CD4-positive, alpha-beta T cell treated with Interferon gamma for 1 hour (primary cell): ENCODE data around the gene NPPB.
"Not testable (repeated sequence)": the region's sequence is repeated elsewhere in the genome, so short reads cannot be mapped to it uniquely, and the experiment has no call there.

Experiments
- DNase-seq: peaks from one replicate; pipeline ENCODE4 v3.0.0-alpha.2; 2020

NPPB gene

DNA sequence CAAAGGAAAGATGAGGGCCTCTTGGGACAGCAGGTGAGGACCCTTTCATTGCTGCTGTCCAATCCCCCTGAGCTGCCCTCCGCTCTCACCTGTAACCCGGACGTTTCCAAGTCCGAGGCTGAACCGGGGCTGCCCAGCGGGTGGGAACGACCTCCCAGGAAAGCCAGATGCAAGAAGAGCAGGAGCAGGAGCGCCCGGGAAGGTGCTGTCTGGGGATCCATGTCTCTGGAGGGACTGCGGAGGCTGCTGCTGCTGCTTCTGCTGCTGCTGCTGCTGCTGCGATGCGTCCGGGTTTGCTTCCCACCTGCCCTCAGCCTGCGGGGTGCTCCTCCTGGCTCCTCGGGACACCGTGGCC lies at the start of gene NPPB:
Gene NPPB (minus strand): TSS at position 333 of the 355 bp plus-strand sequence. CDS start 112 bp downstream, at position 221.
- DNase-seq = no peak

DNA sequence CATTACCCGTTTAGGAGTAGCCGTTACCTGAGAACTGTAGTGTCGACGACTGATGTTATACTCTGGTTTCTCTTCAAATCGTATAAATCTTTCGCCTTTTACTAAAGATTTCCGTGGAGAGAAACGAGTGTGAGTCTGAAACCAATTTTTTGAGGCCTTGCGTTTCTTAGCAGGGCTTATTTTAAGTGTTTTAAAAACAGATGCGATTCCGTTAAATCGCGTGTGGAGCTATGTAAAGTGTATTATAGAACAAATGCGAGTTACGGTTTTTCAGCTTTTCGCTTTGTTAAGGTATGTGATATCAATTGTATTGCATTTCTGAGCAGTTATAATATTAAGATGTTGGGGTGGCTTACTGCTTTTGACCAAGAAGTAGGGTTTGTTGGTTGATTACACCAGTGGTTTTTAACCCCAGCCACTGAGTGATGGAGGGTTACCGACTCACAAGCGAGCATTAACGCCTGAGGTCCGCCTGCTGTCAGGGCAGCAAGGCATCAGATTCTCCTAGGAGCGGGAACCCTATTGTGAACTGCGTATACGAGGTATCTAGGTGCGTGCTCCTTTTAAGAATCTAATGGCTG lies 49.4 kb upstream of the NPPB start:
- DNase-seq = peak; percentile 82

DNA sequence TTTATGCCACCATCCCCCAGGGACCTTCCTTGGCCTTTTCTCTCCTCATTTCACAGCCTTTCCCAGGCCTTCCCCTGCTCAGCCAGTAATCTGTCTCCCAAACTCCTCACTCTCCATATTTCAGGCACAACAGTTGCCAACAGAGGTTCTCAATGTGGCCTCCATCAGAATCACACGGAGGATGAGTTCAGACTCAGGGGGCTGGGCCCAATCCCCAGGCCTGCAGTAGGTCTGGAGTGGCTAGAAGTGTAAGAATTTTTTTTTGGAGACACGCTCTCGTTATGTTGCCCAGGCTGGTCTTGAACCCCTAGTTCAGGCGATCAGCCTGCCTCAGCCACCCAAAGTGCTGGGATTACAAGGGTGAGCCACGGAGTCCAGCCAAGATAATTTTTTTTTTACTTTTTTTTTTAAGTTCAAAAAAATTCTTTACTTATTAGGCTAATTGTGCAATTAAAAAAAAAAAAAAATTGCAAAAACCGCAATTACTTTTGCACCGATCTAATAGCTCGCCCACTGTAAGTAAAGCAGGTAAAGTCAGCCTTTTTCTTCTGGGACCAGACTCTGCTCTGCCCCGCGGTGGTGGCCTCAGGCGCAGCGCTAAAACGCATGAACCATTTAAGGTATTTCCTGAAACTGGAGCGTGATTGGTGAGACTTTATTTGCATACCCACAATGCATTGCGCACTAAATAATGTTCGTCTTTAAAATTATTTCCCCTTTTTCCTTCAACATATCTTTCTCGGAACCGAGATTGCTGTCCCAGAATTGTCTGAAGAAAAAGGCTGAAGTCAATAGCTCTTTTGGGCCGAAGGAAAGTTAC lies 48.7 kb upstream of the NPPB start:
- peak; percentile 95 for DNase-seq

DNA sequence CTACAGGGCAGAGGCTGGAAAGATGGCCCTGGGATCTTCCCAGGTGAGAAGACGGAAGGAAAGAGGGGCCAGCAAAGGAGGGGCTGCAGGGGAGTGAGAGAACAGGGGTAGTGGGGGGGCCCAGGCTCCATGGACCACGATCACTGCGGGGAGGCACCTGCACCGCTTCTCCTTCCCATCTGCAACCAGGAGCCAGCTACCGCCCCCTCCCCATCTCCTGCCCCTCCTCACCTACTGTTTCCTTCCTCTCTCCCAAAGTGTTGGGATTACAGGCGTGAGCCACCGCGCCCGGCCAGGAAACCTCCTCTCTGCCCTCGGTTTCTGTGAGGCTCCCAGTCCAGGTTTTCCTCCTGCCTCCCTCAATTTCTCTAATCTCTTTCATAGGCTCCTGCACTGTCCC lies 48.1 kb upstream of the NPPB start:
- DNase-seq = no peak

DNA sequence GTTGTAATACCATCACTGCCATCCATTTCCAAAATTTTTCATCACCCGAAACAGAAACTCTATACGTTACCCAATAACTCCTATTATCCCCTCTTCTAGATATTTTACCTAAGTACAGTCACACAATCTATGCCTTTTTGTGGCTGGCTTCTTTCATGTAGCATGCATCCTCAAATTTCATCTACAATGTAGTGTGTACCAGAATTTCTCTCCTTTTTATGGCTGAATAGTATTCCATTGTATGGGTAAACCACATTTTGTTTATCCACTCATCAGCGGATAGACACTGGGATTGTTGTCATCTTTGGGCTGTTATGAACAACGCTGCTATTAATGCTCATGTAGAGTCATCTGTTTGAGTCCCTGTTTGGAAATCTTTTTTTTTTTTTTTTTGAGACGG lies 46.2 kb upstream of the NPPB start:
- DNase-seq = no peak

DNA sequence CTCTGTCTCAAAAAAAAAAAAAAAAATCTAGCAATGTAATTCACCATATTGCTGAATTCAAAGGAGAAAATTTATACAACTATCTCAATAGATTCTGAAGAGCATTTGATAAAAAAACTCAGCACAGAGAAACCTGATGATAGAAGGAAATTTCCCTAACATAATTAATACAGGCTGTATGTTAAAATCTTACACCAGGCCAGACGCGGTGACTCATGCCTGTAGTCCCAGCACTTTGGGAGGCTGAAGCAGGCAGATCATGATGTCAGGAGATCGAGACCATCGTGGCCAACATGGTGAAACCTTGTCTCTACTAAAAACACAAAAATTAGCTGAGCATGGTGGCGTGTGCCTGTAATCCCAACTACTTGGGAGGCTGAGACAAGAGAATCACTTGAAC lies 45.4 kb upstream of the NPPB start:
- not testable (repeated sequence) for DNase-seq

DNA sequence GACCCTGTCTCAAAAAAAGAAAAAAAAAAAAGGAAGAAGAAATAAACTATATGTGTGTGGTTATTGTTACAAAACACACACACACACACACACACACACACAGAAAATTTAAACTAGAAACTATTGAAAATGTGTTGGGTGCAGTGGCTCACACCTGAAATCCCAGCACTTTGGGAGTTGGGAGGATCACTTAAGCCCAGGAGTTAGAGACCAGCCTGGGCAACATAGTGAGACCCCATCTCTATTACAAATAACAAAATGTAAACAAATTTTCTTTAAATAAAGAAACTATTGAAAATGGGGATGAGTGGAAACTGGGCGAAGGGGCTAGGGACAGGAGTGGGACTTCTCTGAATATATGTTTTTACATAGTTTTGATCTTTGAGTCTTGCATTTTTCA lies 44.5 kb upstream of the NPPB start:
- DNase-seq = no peak

DNA sequence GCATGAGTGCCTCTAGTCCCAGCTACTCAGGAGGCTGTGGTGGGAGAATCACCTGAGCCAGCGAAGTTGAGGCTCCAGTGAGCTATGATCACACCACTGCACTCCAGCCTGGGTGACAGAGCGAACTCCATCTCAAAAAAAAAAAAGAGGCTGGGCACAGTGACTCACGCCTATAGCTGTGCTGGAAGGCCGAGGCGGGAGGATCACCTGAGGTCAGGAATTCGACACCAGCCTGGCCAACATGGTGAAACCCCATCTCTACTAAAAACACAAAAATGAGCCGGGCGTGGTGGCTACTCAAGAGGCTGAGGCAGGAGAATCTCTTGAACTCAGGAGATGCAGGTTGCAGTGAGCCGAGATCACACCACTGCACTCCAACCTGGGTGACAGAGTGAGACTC lies 42.7 kb upstream of the NPPB start:
- not testable (repeated sequence) for DNase-seq

DNA sequence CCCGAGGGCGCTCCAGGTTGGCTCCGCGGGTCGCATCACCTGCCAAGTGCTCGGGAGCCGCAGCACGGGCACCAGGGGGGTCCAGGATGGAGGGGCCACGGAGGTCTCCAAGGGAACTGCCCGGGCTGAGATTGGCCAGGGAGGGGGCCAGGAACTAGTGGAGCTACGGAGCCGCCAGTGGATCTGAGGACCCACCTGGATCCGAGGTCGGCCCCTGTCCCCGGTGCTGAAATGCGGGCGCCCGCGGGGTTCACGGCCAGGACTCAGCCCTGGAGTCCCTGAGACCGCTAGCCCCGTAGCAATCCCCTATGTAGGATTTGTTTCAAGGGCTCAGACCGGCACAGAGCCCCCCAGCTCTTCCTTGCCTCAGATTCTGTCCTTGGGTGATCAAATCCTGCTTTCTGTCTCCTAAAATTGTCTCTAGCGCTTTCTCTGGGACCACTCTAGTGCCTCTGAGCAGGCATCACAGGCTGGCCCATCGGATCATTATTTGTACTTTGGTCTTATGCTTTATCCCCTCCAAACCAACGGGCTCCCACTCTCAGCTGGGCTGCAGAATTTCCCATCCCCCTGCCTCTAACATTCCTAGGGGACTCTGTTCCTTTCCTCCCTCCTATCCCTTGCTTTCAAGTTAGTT lies 40.2 kb upstream of the NPPB start:
- no peak for DNase-seq

DNA sequence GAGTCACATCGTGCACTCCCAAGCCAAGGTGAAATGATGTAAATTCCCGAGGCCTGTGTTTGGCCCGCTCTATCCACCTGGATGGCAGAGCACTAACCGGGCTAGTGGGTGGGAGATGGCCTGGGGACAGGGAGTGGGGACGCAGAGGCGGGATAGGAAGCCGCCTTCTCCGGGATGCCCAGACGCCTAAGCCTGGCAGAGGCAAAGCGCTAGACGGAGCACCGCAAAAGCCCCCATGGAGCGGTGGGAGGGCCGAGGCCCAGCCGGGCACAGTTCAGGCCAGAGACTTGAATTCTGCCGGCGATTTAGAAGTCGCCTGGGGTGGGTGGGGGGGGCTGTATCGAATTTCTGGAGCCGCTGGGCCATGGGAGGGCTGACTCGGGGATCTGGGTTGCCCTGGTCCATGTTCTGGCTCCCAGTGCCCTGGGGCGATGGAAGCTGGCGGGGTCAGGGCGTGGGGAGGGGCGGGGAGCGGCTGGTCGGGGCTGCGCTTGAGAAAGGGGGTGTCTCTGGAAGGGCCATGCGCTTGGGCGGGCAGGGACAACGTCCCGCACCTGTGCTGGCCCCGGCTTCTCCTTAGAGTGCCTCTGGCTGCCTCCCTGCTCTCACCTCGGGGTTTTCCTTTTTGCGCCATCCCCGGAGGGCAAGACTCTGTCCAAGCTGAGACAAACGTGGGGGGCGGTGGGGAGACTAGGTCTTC lies 39.5 kb upstream of the NPPB start:
- DNase-seq = no peak

DNA sequence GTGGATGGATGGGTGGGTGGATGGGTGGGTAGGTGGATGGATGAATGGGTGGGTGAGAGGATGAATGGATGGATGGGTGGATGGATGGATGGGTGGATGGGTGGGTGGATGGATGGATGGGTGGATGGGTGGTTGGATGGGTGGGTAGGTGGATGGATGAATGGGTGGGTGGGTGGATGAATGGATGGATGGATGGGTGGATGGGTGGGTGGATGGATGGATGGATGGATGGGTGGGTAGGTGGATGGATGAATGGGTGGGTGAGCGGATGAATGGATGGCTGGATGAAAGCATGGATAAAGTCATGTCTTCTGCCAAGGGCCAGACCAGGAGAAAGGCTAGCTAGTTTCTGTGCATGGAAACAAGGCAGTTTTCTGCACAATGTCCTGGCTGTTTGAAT lies 35.8 kb upstream of the NPPB start:
- DNase-seq = not testable (repeated sequence)

DNA sequence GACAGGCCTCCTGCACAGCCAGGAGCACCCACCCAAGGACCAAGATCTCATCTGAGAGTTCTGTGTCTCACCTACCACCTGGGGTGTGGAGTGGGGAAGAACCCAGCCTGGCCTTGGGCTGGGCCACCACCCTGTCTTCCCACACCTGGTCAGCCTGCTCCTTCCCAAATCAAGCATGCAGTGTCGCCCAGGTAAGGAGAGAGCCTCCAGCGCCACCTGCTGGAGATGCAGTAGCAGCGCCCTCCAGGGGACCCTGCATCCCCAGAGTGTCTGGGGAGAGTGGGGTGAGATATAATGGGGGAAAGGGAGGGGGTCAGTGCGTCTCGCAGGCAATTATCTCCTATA lies 35.1 kb upstream of the NPPB start:
- DNase-seq = peak; percentile 63

DNA sequence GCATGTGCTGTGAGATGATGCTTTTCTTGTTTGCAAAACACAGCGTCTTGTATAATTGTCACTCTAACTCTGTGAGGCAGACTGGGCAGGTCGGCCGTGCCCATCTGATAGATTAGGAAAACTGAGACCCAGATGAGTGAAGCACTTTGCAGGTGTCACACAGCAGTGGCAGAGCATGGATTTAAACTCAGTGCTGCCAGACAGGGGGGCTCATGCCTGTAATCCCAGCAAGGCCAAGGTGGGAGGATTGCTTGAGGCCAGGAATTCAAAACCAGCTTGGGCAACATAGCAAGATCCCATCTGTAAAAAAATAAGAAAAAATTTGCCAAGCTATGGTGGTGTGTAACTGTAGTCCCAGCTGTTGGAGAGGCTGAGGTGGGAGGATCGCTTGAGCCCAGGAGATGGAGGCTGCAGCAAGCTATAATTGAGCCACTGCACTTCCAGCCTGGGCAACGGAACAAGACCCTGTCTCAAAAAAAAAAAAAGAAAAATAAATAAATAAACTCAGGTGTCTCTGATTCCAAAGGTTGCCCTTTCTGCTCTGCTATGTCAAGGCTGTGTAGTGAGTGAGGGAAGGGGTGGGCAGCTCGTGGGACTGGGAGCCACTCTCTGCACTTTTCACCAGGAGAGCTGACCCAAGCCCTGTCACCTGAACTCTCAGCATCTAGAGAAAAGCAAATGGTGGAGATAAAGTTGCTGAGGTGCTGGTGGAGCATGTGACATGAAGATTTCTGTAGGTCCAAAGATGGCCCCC lies 32.9 kb upstream of the NPPB start:
- DNase-seq = no peak

DNA sequence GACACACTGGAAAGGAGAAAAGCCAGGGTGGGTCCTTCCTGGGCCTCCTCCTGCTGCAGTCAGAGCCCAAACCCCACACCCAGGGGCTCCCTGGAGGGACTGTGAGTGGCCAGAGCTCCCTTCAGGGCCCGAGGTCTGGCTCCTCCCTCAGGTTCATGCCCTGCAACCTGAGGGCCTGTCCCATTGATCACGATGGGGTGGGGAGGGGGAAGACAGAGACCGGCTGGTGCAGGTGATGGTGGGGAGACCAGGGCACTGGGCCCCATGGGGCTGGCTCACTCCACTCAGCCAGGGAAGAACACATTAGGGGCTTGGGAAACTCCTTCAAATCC lies 30.1 kb upstream of the NPPB start:
- no peak for DNase-seq

DNA sequence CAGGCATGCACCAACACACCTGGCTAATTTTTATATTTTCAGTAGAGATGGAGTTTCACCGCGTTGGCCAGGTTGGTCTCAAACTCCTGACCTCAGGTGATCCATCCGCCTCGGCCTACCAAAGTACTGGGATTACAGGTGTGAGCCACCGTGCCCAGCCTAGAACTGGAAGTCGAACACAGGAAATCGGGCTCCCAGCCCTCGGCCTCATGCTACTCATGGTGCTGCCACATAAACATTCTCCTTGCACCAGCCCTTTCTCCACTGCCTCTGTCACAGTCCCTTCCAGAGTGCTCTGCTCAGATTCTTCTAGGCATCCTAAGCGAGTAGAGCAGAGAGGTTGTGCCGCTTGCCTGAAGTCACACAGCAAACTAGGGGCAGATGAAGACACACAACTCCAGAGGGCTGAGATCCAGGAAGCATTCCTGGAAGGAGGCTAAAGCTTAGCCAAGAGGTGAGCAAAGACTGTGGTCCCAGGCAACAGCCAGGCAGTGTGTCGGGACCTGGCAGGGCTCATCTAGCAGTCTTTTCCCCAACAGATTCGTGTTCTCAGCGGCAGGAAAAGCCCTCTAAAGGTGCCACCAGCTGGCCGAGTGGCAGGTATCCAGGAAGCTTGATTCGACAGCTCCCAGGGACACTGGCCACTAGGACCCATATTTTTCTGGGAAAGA lies 29.6 kb upstream of the NPPB start:
- DNase-seq = no peak

DNA sequence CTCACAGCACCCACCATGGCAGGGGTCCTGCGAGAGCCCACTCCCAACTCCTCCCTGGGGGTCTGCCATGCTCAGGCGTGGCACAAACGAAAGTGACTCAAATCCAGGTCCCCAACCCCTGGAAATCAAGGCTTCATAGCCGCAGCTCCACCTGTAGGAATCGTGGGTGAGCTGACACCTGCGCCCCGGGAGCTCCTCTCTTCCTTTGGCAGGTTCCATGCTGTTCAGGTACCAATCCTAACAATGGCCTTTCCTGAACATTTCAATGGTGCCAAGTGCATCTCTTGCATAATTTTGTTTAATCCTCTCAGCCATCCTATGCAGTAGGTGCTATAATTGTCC lies 28.9 kb upstream of the NPPB start:
- no peak for DNase-seq

DNA sequence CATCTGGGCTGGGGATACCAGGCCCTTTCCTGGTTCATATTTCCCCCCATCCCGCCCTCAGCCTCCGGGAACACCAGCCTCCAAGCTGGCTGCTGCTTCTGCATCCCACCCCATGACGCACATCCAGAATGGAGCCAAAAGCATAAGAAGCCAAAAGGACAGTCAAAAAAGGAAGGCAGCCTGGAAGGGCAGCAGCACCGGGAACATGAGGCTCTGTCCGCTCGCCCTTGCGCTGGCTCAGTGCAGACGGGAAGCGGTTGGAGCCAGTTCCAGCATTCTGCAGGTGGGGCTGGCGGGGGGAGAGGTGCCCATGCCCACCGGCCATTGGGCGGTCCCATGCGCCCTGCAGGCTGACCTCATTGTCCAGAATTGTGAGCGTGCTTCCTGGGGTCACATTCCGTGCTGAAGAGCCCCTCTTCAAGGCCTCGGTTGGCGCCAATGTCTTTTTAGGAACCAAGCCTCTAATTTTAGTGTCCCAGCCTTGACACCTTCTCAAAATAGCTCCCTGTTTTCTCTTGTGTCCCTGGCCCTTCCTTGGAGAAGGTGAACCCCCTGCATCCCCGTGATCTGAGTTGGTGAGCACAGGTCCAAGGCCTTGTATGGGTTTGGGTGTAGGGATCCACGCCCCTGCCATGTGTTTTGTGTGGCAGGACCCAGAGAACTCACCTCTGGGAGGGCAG lies 28.4 kb upstream of the NPPB start:
- DNase-seq = no peak

DNA sequence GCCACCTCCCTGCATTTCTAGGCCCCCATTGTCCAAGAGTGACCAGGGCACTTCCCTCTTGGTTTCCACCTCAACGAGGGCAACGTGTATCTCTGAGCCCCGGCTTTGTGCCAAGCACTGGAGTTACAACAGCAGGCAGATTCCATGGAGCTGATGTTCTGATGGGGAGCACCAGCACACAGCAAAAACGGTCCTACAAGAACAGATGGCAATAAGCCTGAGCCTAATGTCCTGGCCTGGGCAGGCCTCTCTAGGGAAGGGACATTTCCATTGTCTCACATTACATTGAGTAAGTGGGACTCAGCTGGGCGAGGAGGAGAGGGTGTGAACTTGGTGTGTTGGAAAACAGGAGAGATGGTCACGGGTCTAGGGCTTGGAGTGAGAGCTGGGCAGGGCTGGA lies 27.2 kb upstream of the NPPB start:
- DNase-seq = no peak

DNA sequence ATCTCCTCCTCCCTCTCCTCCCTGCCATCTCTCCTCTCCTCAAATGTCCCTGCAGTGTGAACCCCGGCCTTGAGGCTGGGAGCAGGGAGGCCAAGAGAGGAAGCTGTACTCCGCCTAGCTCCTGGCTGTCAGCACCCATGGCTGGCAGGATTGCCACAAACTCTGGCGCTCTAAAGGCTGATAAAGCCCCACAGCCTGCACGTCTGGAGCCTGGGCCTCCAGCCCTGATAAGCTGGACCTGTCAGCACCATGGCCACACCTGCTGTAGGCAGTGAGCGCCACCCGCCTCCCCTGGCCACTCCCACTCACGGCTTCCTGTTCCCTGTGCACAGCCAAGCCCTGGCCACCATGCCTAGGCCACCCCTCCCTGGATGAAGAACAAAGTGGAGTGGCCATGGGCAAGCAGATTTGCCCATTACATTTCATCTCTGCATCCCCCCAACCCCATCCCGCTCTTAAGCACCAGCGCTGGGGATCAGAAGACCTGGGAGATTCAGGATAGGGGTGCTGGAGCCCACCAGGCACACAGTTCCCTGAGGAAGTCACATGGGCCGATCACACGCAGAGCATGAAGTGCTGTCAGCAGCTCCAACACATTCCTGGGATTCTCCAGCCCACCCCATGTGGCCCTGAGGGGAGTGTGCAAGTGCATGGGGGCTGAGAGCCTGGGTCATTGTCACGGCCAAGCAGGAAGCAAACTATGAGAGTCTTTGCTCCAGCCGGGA lies 24.2 kb upstream of the NPPB start:
- no peak for DNase-seq

DNA sequence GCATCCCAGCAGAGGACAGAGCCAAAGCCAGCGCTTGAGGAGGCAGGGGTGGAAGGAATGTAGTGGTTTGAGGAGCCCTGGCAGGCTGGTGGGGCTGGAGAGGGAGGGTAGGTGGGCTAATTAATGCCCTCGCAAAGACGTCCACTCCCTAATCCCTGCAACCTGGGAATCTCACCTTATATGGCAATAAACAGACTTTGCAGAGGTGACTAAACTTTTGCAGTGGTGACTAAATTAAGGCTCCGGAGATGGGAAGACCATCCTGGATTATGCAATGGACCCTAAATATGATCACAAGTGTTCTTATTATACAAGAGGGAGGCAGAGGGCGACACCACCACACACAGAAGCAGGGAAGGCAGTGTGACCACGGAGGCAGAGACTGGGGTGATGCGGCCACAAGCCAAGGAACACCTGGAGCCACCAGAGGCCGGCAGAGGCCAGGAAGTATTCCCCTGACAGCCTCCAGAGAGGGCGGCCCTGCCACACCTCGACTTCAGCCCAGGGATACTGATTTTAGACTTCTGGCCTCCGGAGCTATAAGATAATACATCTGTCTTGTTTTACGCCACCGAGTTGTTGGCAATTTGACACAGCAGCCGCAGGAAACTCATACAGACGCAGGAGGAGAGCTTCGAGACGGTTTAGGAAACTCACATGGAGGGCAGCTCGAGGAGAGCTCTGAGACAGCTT lies 23.1 kb upstream of the NPPB start:
- DNase-seq = no peak
